ENCODE measurements around the gene TRAF1.

Gene TRAF1

GRCh38 chr9:120919843-120920805, 6.5 kb downstream of the TRAF1 start:
- DNase-seq = no peak
- CTCF ChIA-PET = interaction anchor here (1.2 to 1.8 kb wide), 5 partner anchors 16 to 30 kb away, joined by 3 to 6 read pairs (median 5); no protein-coding TSS in a partner anchor
- POLR2A ChIA-PET = no interaction called here
- no peak overlapping the region for H3K27ac ChIP-seq (ENCODE audit: insufficient read depth in 1 of 2, low read depth in 1 of 2, low read length in 2 of 2, poor library complexity in 1 of 2, severe bottlenecking in 2 of 2)
- WGBS (ENCODE audit: insufficient coverage) = 93% methylated on average over 3 of the region's 6 CpGs
- no peaks in the 10 kb centered on the region for H3K36me3 ChIP-seq (ENCODE audit: control insufficient read depth in 4 of 4, insufficient read depth in 4 of 4, low read length in 3 of 4)
- no peaks in the 10 kb centered on the region for H3K27me3 ChIP-seq (replicated peaks in 2 of 5; ENCODE audit: control insufficient read depth in 4 of 5, insufficient read depth in 5 of 5, low read length in 4 of 5)
- no peak overlapping the region for H3K4me3 ChIP-seq (ENCODE audit: control insufficient read depth in 1 of 7, extremely low read depth in 1 of 7, insufficient read depth in 4 of 7, low read depth in 2 of 7, low read length in 6 of 7)
- no peaks in the 10 kb centered on the region for H3K9me3 ChIP-seq (ENCODE audit: control extremely low read depth in 1 of 5, control insufficient read depth in 4 of 5, insufficient read depth in 2 of 5, low read depth in 1 of 5, low read length in 4 of 5)
- peaks cover 0 to 18% (median 3%) of the 10 kb centered on the region in 4 experiments for H3K4me1 ChIP-seq (ENCODE audit: control extremely low read depth in 1 of 4, control insufficient read depth in 4 of 4, insufficient read depth in 4 of 4, low read length in 3 of 4)

GRCh38 chr9:120918931-120919842, 7.4 kb downstream of the TRAF1 start:
- H3K9me3 ChIP-seq (ENCODE audit: control extremely low read depth in 1 of 5, control insufficient read depth in 4 of 5, insufficient read depth in 2 of 5, low read depth in 1 of 5, low read length in 4 of 5) = no peaks in the 10 kb centered on the region
- ChIA-PET POLR2A (no interaction called here), CTCF (interaction anchor here (1.2 to 1.8 kb wide), 5 partner anchors 16 to 29 kb away, joined by 3 to 6 read pairs (median 5); no protein-coding TSS in a partner anchor)
- 95% methylated on average over 18 of the region's 20 CpGs for WGBS (ENCODE audit: insufficient coverage)
- no peak overlapping the region for H3K4me3 ChIP-seq (ENCODE audit: control insufficient read depth in 1 of 7, extremely low read depth in 1 of 7, insufficient read depth in 4 of 7, low read depth in 2 of 7, low read length in 6 of 7)
- H3K4me1 ChIP-seq (ENCODE audit: control extremely low read depth in 1 of 4, control insufficient read depth in 4 of 4, insufficient read depth in 4 of 4, low read length in 3 of 4) = peaks cover 0 to 18% (median 3%) of the 10 kb centered on the region in 4 experiments
- no peaks in the 10 kb centered on the region for H3K27me3 ChIP-seq (replicated peaks in 2 of 5; ENCODE audit: control insufficient read depth in 4 of 5, insufficient read depth in 5 of 5, low read length in 4 of 5)
- no peaks in the 10 kb centered on the region for H3K36me3 ChIP-seq (ENCODE audit: control insufficient read depth in 4 of 4, insufficient read depth in 4 of 4, low read length in 3 of 4)
- DNase-seq = no peak
- H3K27ac ChIP-seq (ENCODE audit: insufficient read depth in 1 of 2, low read depth in 1 of 2, low read length in 2 of 2, poor library complexity in 1 of 2, severe bottlenecking in 2 of 2) = no peak overlapping the region

DNA sequence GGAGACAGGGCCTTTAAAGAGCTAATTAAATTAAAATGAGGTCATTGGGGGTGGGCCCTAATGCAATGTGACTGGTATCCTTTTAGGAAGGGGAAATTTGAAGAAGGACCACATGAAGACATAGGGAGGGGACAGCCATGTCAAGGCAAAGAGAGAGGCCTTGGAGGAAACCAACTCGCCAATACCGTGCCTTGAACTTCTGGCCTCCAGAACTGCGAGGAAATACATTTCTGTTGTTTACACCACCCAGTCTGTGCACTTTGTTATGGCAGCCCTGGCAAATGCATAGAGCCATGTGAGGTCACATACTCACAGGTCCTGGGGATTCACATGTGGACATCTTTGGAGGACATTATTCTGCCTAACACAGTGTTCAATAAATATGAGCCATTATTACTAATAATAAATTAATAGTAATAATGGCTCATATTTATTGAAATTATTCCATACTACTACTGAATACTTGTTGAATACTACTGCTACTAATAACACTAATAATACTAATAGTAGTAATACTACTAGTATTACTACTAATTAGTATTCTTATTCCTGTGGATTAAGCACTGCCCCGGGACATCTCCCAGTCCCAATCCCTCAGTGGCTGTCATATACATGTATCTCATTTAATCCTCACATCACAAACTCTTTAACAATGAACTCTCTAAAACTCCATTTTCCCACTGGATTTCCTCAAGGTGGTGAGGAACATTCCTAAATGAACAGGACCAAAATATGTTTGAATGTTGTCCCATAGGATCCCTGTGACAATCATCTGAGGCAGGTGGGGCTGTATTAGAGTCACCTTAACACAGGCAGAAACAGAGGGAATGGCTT, 8.4 kb downstream of the TRAF1 start:
- Histone ChIP-seq H3K4me3 (ENCODE audit: control insufficient read depth in 1 of 7, extremely low read depth in 1 of 7, insufficient read depth in 4 of 7, low read depth in 2 of 7, low read length in 6 of 7) (no peak overlapping the region), H3K36me3 (ENCODE audit: control insufficient read depth in 4 of 4, insufficient read depth in 4 of 4, low read length in 3 of 4) (no peaks in the 10 kb centered on the region), H3K27me3 (replicated peaks in 2 of 5; ENCODE audit: control insufficient read depth in 4 of 5, insufficient read depth in 5 of 5, low read length in 4 of 5) (no peaks in the 10 kb centered on the region), H3K9me3 (ENCODE audit: control extremely low read depth in 1 of 5, control insufficient read depth in 4 of 5, insufficient read depth in 2 of 5, low read depth in 1 of 5, low read length in 4 of 5) (no peaks in the 10 kb centered on the region), H3K27ac (ENCODE audit: insufficient read depth in 1 of 2, low read depth in 1 of 2, low read length in 2 of 2, poor library complexity in 1 of 2, severe bottlenecking in 2 of 2) (no peak overlapping the region), H3K4me1 (ENCODE audit: control extremely low read depth in 1 of 4, control insufficient read depth in 4 of 4, insufficient read depth in 4 of 4, low read length in 3 of 4) (peaks cover 0 to 18% (median 3%) of the 10 kb centered on the region in 4 experiments)
- ChIA-PET CTCF (interaction anchor here (0.9 to 1.5 kb wide), 4 partner anchors 9 to 49 kb away, joined by 3 to 5 read pairs (median 3); partner anchors contain the start of gene TRAF1), POLR2A (interaction anchor here (0.6 kb wide), 1 partner anchor 23 kb away, joined by 3 read pairs; no protein-coding TSS in a partner anchor)
- DNase-seq = no peak
- 100% methylated on average over 4 of the region's 4 CpGs for WGBS (ENCODE audit: insufficient coverage)

GRCh38 chr9:120916991-120917880, 9.4 kb downstream of the TRAF1 start:
- WGBS (ENCODE audit: insufficient coverage) = 100% methylated on average over 7 of the region's 8 CpGs
- Histone ChIP-seq H3K9me3 (ENCODE audit: control extremely low read depth in 1 of 5, control insufficient read depth in 4 of 5, insufficient read depth in 2 of 5, low read depth in 1 of 5, low read length in 4 of 5) (no peaks in the 10 kb centered on the region), H3K4me1 (ENCODE audit: control extremely low read depth in 1 of 4, control insufficient read depth in 4 of 4, insufficient read depth in 4 of 4, low read length in 3 of 4) (peaks cover 0 to 18% (median 3%) of the 10 kb centered on the region in 4 experiments), H3K36me3 (ENCODE audit: control insufficient read depth in 4 of 4, insufficient read depth in 4 of 4, low read length in 3 of 4) (no peaks in the 10 kb centered on the region), H3K4me3 (ENCODE audit: control insufficient read depth in 1 of 7, extremely low read depth in 1 of 7, insufficient read depth in 4 of 7, low read depth in 2 of 7, low read length in 6 of 7) (no peak overlapping the region), H3K27ac (ENCODE audit: insufficient read depth in 1 of 2, low read depth in 1 of 2, low read length in 2 of 2, poor library complexity in 1 of 2, severe bottlenecking in 2 of 2) (no peak overlapping the region), H3K27me3 (replicated peaks in 2 of 5; ENCODE audit: control insufficient read depth in 4 of 5, insufficient read depth in 5 of 5, low read length in 4 of 5) (no peaks in the 10 kb centered on the region)
- CTCF ChIA-PET = interaction anchor here (0.9 to 2.0 kb wide), 7 partner anchors 9 to 48 kb away, joined by 3 to 9 read pairs (median 4); partner anchors contain the start of gene TRAF1
- POLR2A ChIA-PET = interaction anchor here (0.6 kb wide), 1 partner anchor 22 kb away, joined by 3 read pairs; no protein-coding TSS in a partner anchor
- DNase-seq = no peak

GRCh38 chr9:120916588-120916987, 10.0 kb downstream of the TRAF1 start:
- Histone ChIP-seq H3K9me3 (ENCODE audit: control extremely low read depth in 1 of 5, control insufficient read depth in 4 of 5, insufficient read depth in 2 of 5, low read depth in 1 of 5, low read length in 4 of 5) (no peaks in the 10 kb centered on the region), H3K27ac (ENCODE audit: insufficient read depth in 1 of 2, low read depth in 1 of 2, low read length in 2 of 2, poor library complexity in 1 of 2, severe bottlenecking in 2 of 2) (no peak overlapping the region), H3K4me1 (ENCODE audit: control extremely low read depth in 1 of 4, control insufficient read depth in 4 of 4, insufficient read depth in 4 of 4, low read length in 3 of 4) (peaks cover 0 to 18% (median 3%) of the 10 kb centered on the region in 4 experiments), H3K36me3 (ENCODE audit: control insufficient read depth in 4 of 4, insufficient read depth in 4 of 4, low read length in 3 of 4) (no peaks in the 10 kb centered on the region), H3K27me3 (replicated peaks in 2 of 5; ENCODE audit: control insufficient read depth in 4 of 5, insufficient read depth in 5 of 5, low read length in 4 of 5) (no peaks in the 10 kb centered on the region), H3K4me3 (ENCODE audit: control insufficient read depth in 1 of 7, extremely low read depth in 1 of 7, insufficient read depth in 4 of 7, low read depth in 2 of 7, low read length in 6 of 7) (no peak overlapping the region)
- CTCF ChIA-PET = interaction anchor here (1.2 to 2.0 kb wide), 7 partner anchors 10 to 47 kb away, joined by 3 to 9 read pairs (median 4); partner anchors contain the start of gene TRAF1
- POLR2A ChIA-PET = no interaction called here
- DNase-seq = no peak
- WGBS (ENCODE audit: insufficient coverage) = 86% methylated on average over 3 of the region's 3 CpGs
